Activated T-helper 1 cell treated with anti-CD3 and anti-CD28 coated beads, Interleukin-2, amount 50 U/mL, for 16 hours (primary cell): Measurements from ENCODE around the gene ANK3.

ENCODE experiments used
- DNase-seq, 2 donors: peaks; one replicate each; pipeline ENCODE4 v3.0.0-alpha.2; 2020; ENCODE audit warnings: low read depth in 1 of 2, low spot score in 1 of 2

The ANK3 gene

GRCh38 chr10:60414111-60414510 is 24.4 kb upstream of the ANK3 start:
- DNase-seq, result no peak

- no peak for DNase-seq
Measured at GRCh38 chr10:60413306-60414012, 23.8 kb upstream of the ANK3 start.

- DNase-seq, result no peak
Measured at GRCh38 chr10:60410970-60411369, 21.3 kb upstream of the ANK3 start.

GRCh38 chr10:60409202-60409601 is 19.5 kb upstream of the ANK3 start:
- DNase-seq, result no peak

- no peak for DNase-seq
Measured at GRCh38 chr10:60406182-60406581, 16.5 kb upstream of the ANK3 start.

GRCh38 chr10:60405172-60405571 is 15.5 kb upstream of the ANK3 start:
- no peak for DNase-seq

GRCh38 chr10:60403168-60403873 is 13.6 kb upstream of the ANK3 start:
- no peak for DNase-seq

- no peak for DNase-seq
Measured at GRCh38 chr10:60400366-60400765, 10.7 kb upstream of the ANK3 start.

- no peak for DNase-seq
Measured at GRCh38 chr10:60399328-60399727, 9.7 kb upstream of the ANK3 start.

- DNase-seq, result no peak
Measured at GRCh38 chr10:60397792-60398191, 8.1 kb upstream of the ANK3 start.

GRCh38 chr10:60396766-60397165 is 7.1 kb upstream of the ANK3 start:
- no peak for DNase-seq

- no peak for DNase-seq
Measured at GRCh38 chr10:60395711-60396110, 6.0 kb upstream of the ANK3 start.

- DNase-seq, result no peak
Measured at GRCh38 chr10:60394446-60394845, 4.8 kb upstream of the ANK3 start.

GRCh38 chr10:60390224-60390626 is 550 bp upstream of the ANK3 start:
- DNase-seq, result no peak

GRCh38 chr10:60388709-60389301 is 870 bp downstream of the ANK3 start:
- DNase-seq, result no peak

GRCh38 chr10:60388116-60388625 is 1.5 kb downstream of the ANK3 start:
- no peak for DNase-seq

GRCh38 chr10:60387531-60387930 is 2.1 kb downstream of the ANK3 start:
- DNase-seq, result no peak

- no peak for DNase-seq
Measured at GRCh38 chr10:60385399-60385738, 4.3 kb downstream of the ANK3 start.

- DNase-seq, result no peak
Measured at GRCh38 chr10:60384708-60385398, 4.8 kb downstream of the ANK3 start.

GRCh38 chr10:60384011-60384410 is 5.7 kb downstream of the ANK3 start:
- no peak for DNase-seq

GRCh38 chr10:60382946-60383681 is 6.6 kb downstream of the ANK3 start:
- DNase-seq, result no peak
